Measurements from ENCODE around the gene PLXND1.
A peak's percentile ranks its signal among the peaks of the same experiment; 100 is the strongest.

The PLXND1 gene

GRCh38 chr3:129602730-129603560, 3.5 kb downstream of the PLXND1 start:
- DNase-seq (ENCODE audit: low read depth in 2 of 3, low spot score in 2 of 3) = no peak

GRCh38 chr3:129602309-129602708, 4.2 kb downstream of the PLXND1 start:
- no peak for DNase-seq (ENCODE audit: low read depth in 2 of 3, low spot score in 2 of 3)

GRCh38 chr3:129601713-129602112, 4.8 kb downstream of the PLXND1 start:
- DNase-seq (ENCODE audit: low read depth in 2 of 3, low spot score in 2 of 3) = no peak

- no peak for DNase-seq (ENCODE audit: low read depth in 2 of 3, low spot score in 2 of 3)
Measured at GRCh38 chr3:129600348-129600747, 6.1 kb downstream of the PLXND1 start.

- DNase-seq (ENCODE audit: low read depth in 2 of 3, low spot score in 2 of 3) = no peak
Measured at GRCh38 chr3:129599607-129600006, 6.9 kb downstream of the PLXND1 start.

- no peak for DNase-seq (ENCODE audit: low read depth in 2 of 3, low spot score in 2 of 3)
Measured at GRCh38 chr3:129599073-129599472, 7.4 kb downstream of the PLXND1 start.

- DNase-seq (ENCODE audit: low read depth in 2 of 3, low spot score in 2 of 3) = no peak
Measured at GRCh38 chr3:129598484-129598883, 8.0 kb downstream of the PLXND1 start.

GRCh38 chr3:129598000-129598381, 8.5 kb downstream of the PLXND1 start:
- no peak for DNase-seq (ENCODE audit: low read depth in 2 of 3, low spot score in 2 of 3)

GRCh38 chr3:129597087-129597999, 9.1 kb downstream of the PLXND1 start:
- no peak for DNase-seq (ENCODE audit: low read depth in 2 of 3, low spot score in 2 of 3)

- DNase-seq (ENCODE audit: low read depth in 2 of 3, low spot score in 2 of 3) = no peak
Measured at GRCh38 chr3:129596194-129597086, 10.0 kb downstream of the PLXND1 start.

- no peak for DNase-seq (ENCODE audit: low read depth in 2 of 3, low spot score in 2 of 3)
Measured at GRCh38 chr3:129595544-129596193, 10.8 kb downstream of the PLXND1 start.

GRCh38 chr3:129594907-129595390, 11.5 kb downstream of the PLXND1 start:
- no peak for DNase-seq (ENCODE audit: low read depth in 2 of 3, low spot score in 2 of 3)

- DNase-seq (ENCODE audit: low read depth in 2 of 3, low spot score in 2 of 3) = no peak
Measured at GRCh38 chr3:129594409-129594808, 12.1 kb downstream of the PLXND1 start.

- peak in 2 of 3 experiments; percentile 46 to 54 for DNase-seq (ENCODE audit: low read depth in 2 of 3, low spot score in 2 of 3)
Measured at GRCh38 chr3:129593595-129594339, 12.7 kb downstream of the PLXND1 start.

GRCh38 chr3:129593230-129593594, 13.3 kb downstream of the PLXND1 start:
- no peak for DNase-seq (ENCODE audit: low read depth in 2 of 3, low spot score in 2 of 3)

GRCh38 chr3:129592381-129593131, 13.9 kb downstream of the PLXND1 start:
- no peak for DNase-seq (ENCODE audit: low read depth in 2 of 3, low spot score in 2 of 3)

- no peak for DNase-seq (ENCODE audit: low read depth in 2 of 3, low spot score in 2 of 3)
Measured at GRCh38 chr3:129591932-129592331, 14.5 kb downstream of the PLXND1 start.

GRCh38 chr3:129590215-129590614, 16.3 kb downstream of the PLXND1 start:
- no peak for DNase-seq (ENCODE audit: low read depth in 2 of 3, low spot score in 2 of 3)
